Measurements from ENCODE around the gene MLLT6. TPM values are rescaled to one million over a fixed set of nuclear protein-coding genes. Genes with fewer than 3 reads are reported as not detected.

MLLT6 gene
- total RNA-seq, 1 donor from 2014 or later = 192 TPM

GRCh38 chr17:38727736-38728135 is 22.7 kb downstream of the MLLT6 start:
- Mint-ChIP-seq H3K9me3 (no peaks in the 10 kb centered on the region), H3K27me3 (no peaks in the 10 kb centered on the region), H3K36me3 (ENCODE audit: low read depth) (peaks cover 23% of the 10 kb centered on the region), H3K4me1 (peaks cover 50% of the 10 kb centered on the region), H3K27ac (peak overlapping the region; percentile 76), H3K4me3 (peak overlapping the region; percentile 55)
- ATAC-seq (ENCODE audit: low read depth) (no peak), DNase-seq (no peak)
- intact Hi-C loops (cut with micrococcal nuclease) = no loop called here
- no peak for TF ChIP-seq CTCF (IDR thresholded peaks at IDR 0.05)
- POLR2A ChIA-PET = interaction anchor here (0.8 to 3.6 kb wide), 8 partner anchors 12 to 425 kb away, joined by 3 to 73 read pairs (median 4); partner anchors contain the start of genes CWC25, MLLT6 and PSMB3
- CTCF ChIA-PET = interaction anchor here (1.1 to 3.4 kb wide), 4 partner anchors 9 to 59 kb away, joined by 3 to 17 read pairs (median 8); no protein-coding TSS in a partner anchor

- ChIA-PET POLR2A (interaction anchor here (0.7 to 3.6 kb wide), 11 partner anchors 10 to 425 kb away, joined by 3 to 73 read pairs (median 3); partner anchors contain the start of genes CWC25, EPOP, MLLT6 and PSMB3), CTCF (interaction anchor here (1.1 to 3.4 kb wide), 4 partner anchors 10 to 60 kb away, joined by 3 to 17 read pairs (median 8); no protein-coding TSS in a partner anchor)
- DNase-seq (no peak), ATAC-seq (ENCODE audit: low read depth) (peak; percentile 20)
- peaks cover 19% of the 10 kb centered on the region for H3K36me3 Mint-ChIP-seq (ENCODE audit: low read depth)
- H3K27me3 Mint-ChIP-seq = no peaks in the 10 kb centered on the region
- peak overlapping the region; percentile 76 for H3K27ac Mint-ChIP-seq
- intact Hi-C loops (cut with micrococcal nuclease) = no loop called here
- H3K4me1 Mint-ChIP-seq = peaks cover 51% of the 10 kb centered on the region
- no peak for TF ChIP-seq CTCF (IDR thresholded peaks at IDR 0.05)
- peak overlapping the region; percentile 55 for H3K4me3 Mint-ChIP-seq
- H3K9me3 Mint-ChIP-seq = no peaks in the 10 kb centered on the region
Observed at GRCh38 chr17:38728290-38728831, 23.3 kb downstream of the MLLT6 start.

GRCh38 chr17:38729368-38729885 is 24.4 kb downstream of the MLLT6 start:
- ChIA-PET POLR2A (interaction anchor here (0.6 to 3.6 kb wide), 2 partner anchors 26 to 55 kb away, joined by 3 to 73 read pairs; partner anchors contain the start of genes EPOP and MLLT6), CTCF (interaction anchor here (1.5 to 3.4 kb wide), 3 partner anchors 23 to 61 kb away, joined by 6 to 17 read pairs (median 10); no protein-coding TSS in a partner anchor)
- Mint-ChIP-seq H3K36me3 (ENCODE audit: low read depth) (peaks cover 14% of the 10 kb centered on the region), H3K27me3 (no peaks in the 10 kb centered on the region), H3K4me3 (peak overlapping the region; percentile 72), H3K4me1 (peaks cover 57% of the 10 kb centered on the region), H3K9me3 (no peaks in the 10 kb centered on the region), H3K27ac (peak overlapping the region; percentile 76)
- intact Hi-C loops (cut with micrococcal nuclease) = no loop called here
- TF ChIP-seq CTCF (IDR thresholded peaks at IDR 0.05) = no peak
- no peak for ATAC-seq (ENCODE audit: low read depth)
- DNase-seq = no peak

GRCh38 chr17:38729886-38730525 is 24.9 kb downstream of the MLLT6 start, which contains the start of gene CISD3:
TSS of gene CISD3 (plus strand) at chr17:38730341. CDS start at chr17:38730359, 18 bp downstream.
- no peak for TF ChIP-seq CTCF (IDR thresholded peaks at IDR 0.05)
- H3K9me3 Mint-ChIP-seq = no peaks in the 10 kb centered on the region
- no peaks in the 10 kb centered on the region for H3K27me3 Mint-ChIP-seq
- peak within 1 kb of the TSS; percentile 82 for H3K4me3 Mint-ChIP-seq
- ChIA-PET CTCF (interaction anchor here (0.7 to 3.4 kb wide), 5 partner anchors 20 to 61 kb away, joined by 3 to 22 read pairs (median 4); partner anchors contain the start of gene EPOP), POLR2A (interaction anchor here (0.6 to 3.6 kb wide), 8 partner anchors 16 to 171 kb away, joined by 3 to 73 read pairs (median 9); partner anchors contain the start of genes MLLT6 and RPL23)
- peak within 1 kb of the TSS; percentile 79 for H3K27ac Mint-ChIP-seq
- H3K4me1 Mint-ChIP-seq = peaks cover 58% of the 10 kb centered on the region
- intact Hi-C loops (cut with micrococcal nuclease) = loop anchor here (1.0 kb wide), 4 partner anchors 22 to 171 kb away; partner anchors contain the start of gene PSMB3
- ATAC-seq (ENCODE audit: low read depth) (peak; percentile 91), DNase-seq (peak; percentile 91)
- H3K36me3 Mint-ChIP-seq (ENCODE audit: low read depth) = peaks cover 10% of the 10 kb centered on the region

All from activated B cell treated with CpG ODN at 0.5 μM for 24 hours (primary cell).